ENCODE measurements around the gene PDE7B. TPM values are rescaled to one million over a fixed set of nuclear protein-coding genes. Genes with fewer than 3 reads are reported as not detected.
A peak's percentile ranks its signal among the peaks of the same experiment; 100 is the strongest.
"Not testable (repeated sequence)": the region's sequence is repeated elsewhere in the genome, so short reads cannot be mapped to it uniquely, and the experiment has no call there.

The PDE7B gene
- polyA plus RNA-seq, 10 donors: 5.8 to 11.3 (median 7.7) TPM

- no peak for DNase-seq
Measured at GRCh38 chr6:135839121-135839520, 12.4 kb upstream of the PDE7B start.

GRCh38 chr6:135842618-135843392 is 8.7 kb upstream of the PDE7B start:
- no peak for DNase-seq

- DNase-seq: no peak
Measured at GRCh38 chr6:135850882-135851281, 619 bp upstream of the PDE7B start.

GRCh38 chr6:135852746-135853145 is 1.2 kb downstream of the PDE7B start:
- peak in 1 of 3 donors; percentile 20 for DNase-seq

GRCh38 chr6:135853227-135853626 is 1.7 kb downstream of the PDE7B start:
- DNase-seq: peak; percentile 45 to 82 (median 51)

- DNase-seq: peak in 1 of 3 donors; percentile 36
Measured at GRCh38 chr6:135853986-135854385, 2.5 kb downstream of the PDE7B start.

- no peak for DNase-seq
Measured at GRCh38 chr6:135854799-135855198, 3.3 kb downstream of the PDE7B start.

GRCh38 chr6:135858931-135859330 is 7.4 kb downstream of the PDE7B start:
- DNase-seq: no peak

- no peak for DNase-seq
Measured at GRCh38 chr6:135860361-135860760, 8.9 kb downstream of the PDE7B start.

GRCh38 chr6:135861189-135861588 is 9.7 kb downstream of the PDE7B start:
- DNase-seq: no peak

GRCh38 chr6:135864929-135865328 is 13.4 kb downstream of the PDE7B start:
- DNase-seq: not testable (repeated sequence)

- DNase-seq: peak in 1 of 3 donors; percentile 46
Measured at GRCh38 chr6:135866445-135867123, 15.1 kb downstream of the PDE7B start.

GRCh38 chr6:135867332-135867731 is 15.8 kb downstream of the PDE7B start:
- DNase-seq: no peak

- no peak for DNase-seq
Measured at GRCh38 chr6:135869857-135870256, 18.4 kb downstream of the PDE7B start.

- DNase-seq: peak in 2 of 3 donors; percentile 80 to 87
Measured at GRCh38 chr6:135870722-135871121, 19.2 kb downstream of the PDE7B start.

- peak in 1 of 3 donors; percentile 24 for DNase-seq
Measured at GRCh38 chr6:135871296-135871695, 19.8 kb downstream of the PDE7B start.

GRCh38 chr6:135871878-135872277 is 20.4 kb downstream of the PDE7B start:
- peak in 1 of 3 donors; percentile 61 for DNase-seq

GRCh38 chr6:135875446-135875845 is 23.9 kb downstream of the PDE7B start:
- DNase-seq: no peak

- no peak for DNase-seq
Measured at GRCh38 chr6:135876058-135876457, 24.6 kb downstream of the PDE7B start.

- no peak for DNase-seq
Measured at GRCh38 chr6:135877666-135878065, 26.2 kb downstream of the PDE7B start.

GRCh38 chr6:135880066-135880972 is 28.8 kb downstream of the PDE7B start:
- peak in 2 of 3 donors; percentile 62 to 65 for DNase-seq

- peak in 1 of 3 donors; percentile 41 for DNase-seq
Measured at GRCh38 chr6:135883045-135883444, 31.5 kb downstream of the PDE7B start.
